EH (cell line): ENCODE data around the gene FOXS1.
"Not testable (repeated sequence)": the region's sequence is repeated elsewhere in the genome, so short reads cannot be mapped to it uniquely, and the experiment has no call there.

Source experiments
- DNase-seq: peaks from one replicate; pipeline ENCODE4 v3.0.0-alpha.2; 2015; ENCODE audit warnings: low read depth

Gene FOXS1

DNA sequence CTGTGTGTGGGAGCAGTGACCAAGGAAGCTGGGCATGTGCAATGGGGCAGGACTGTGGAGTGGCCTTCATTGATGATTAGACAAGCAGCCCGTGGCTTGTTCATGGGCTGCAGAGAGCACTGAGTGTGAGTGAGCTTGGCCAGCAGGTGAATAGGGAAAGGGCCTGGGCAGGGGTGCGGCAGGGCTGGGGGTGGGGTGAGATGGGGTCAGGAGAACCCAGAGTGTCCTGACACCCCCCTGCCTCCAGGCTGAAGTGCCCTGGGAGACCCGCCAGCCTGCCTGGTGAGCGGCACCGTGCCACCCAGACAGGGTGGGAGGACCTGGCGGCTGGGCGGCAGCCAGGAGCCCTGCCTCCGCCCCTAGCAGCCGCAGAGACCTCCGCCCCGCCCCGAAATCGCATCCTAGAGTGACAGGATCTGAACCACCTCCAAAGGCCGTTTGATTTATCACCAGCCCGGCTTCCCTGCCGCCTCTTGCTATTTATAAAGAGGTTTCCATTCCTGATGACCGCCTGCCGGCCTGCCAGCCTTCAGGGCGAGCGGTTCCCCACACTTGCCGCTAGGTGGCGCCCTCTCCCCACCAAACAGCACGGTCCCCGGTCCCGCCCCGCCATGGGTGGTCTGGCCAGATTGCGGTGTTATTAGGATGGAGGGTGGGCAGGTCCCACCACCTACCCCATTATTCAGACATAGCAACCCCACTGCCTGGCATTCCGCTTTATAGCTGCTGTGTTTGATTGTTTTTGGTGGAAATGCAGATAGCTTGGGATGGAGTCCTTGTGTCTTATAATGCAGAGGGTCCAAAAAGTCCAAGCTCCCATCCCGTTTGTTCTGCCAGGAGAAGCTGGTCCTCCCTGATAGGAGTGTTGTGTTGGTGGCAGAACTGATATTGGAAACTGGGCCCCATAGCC is 22.7 kb downstream of the FOXS1 start:
- DNase-seq, result peak; percentile 80

DNA sequence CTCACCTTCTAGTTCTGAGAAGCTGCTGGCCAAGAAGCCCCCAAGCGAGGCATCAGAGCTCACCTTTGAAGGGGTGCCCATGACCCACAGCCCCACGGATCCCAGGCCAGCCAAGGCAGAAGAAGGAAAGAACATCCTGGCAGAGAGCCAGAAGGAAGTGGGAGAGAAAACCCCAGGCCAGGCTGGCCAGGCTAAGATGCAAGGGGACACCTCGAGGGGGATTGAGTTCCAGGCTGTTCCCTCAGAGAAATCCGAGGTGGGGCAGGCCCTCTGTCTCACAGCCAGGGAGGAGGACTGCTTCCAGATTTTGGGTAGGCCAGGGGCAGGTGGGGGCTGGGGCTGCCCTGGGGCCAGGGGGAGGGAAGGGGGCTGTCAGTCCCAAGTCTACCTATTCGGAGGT is 24.0 kb downstream of the FOXS1 start:
- no peak for DNase-seq

DNA sequence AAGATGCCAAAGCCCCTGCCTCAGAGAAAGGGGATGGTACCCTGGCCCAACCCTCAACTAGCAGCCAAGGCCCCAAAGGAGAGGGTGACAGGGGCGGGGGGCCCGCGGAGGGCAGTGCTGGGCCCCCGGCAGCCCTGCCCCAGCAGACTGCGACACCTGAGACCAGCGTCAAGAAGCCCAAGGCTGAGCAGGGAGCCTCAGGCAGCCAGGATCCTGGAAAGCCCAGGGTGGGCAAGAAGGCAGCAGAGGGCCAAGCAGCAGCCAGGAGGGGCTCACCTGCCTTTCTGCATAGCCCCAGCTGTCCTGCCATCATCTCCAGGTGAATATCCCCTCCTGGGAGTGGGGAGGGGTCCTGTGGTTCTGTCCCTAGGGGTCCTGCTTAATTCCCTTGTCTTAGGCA is 25.2 kb downstream of the FOXS1 start:
- DNase-seq, result no peak

DNA sequence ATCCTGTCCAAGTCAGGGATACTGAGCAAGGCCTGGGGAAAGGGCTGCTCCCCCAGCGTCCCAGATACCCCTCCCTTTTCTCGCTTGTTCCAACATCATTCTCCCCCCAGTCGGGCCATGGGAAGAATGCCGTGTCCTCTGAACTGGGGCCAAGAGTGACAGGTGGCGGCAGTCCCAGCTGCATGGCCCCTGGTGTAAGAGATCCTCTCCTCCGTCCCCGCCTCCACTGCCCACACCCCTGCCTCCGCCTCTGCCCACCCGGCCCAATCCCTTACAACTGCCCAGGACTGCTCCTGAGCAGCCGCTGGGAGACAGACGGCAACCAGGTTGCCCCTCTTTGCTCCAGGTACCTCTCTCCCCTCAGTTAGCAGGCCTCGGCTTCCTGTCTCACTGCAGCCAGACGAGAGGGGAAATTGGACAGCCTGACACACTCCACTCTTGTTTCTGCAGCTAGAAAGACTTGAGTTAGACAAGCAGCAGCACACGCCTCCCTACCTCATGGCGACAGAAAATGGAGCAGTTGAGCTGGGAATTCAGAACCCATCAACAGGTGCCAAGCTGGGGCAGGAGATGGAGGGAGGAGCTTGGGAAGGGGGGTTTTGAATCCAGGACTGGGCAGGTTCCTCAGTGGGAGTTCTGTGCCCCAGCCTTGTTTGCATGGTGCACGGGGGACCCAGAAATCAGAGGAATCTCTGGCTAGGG is 26.2 kb downstream of the FOXS1 start, which contains the start of gene MYLK2:
Gene MYLK2 (plus strand): TSS at position 274 of the 702 bp plus-strand sequence. CDS start 225 bp downstream, at position 499.
- DNase-seq, result no peak

GRCh38 chr20:31818376-31818908 is 27.0 kb downstream of the FOXS1 start:
- DNase-seq, result no peak

DNA sequence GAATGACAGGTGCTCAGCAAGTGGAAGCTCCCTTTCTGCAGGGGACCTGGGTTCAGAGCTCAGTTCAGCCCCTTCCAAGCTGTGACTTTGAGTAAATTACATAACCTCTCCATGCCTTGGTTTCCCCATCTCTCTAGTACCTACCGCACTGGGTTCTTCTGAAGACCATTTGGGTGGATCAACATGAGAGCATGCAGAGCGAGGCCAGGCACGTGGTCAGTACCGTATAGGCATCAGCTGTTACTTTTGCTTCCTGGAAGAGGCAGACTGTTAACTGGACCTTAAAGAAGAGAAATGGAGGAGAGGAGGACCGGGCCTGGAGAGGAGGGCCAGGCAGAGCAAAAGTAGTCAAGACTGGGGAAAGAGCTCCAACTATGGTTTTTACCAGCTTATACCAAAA is 27.9 kb downstream of the FOXS1 start:
- DNase-seq, result no peak

DNA sequence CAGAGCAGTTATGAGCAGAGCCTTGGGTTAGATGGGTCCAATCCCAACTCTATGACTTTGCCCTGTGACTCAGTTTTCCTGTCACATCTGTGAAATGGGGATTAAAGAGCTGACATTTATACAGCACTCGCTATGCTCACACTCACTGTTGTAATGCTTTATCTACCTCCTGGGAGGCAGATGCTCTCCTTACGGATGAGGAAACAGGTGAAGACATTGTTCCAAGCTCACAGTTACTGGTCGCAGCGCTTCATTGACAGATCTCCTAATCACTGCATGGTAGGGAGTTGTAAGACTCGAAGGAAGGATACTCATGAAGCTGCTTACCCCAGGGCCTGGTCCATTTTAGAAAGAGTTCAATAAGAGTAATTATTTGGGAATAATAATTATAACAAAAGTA is 29.2 kb downstream of the FOXS1 start:
- DNase-seq, result no peak

GRCh38 chr20:31815408-31816188 is 29.8 kb downstream of the FOXS1 start:
- DNase-seq, result peak; percentile 41

- DNase-seq, result not testable (repeated sequence)
Measured at GRCh38 chr20:31814142-31814541, 31.3 kb downstream of the FOXS1 start.

- no peak for DNase-seq
Measured at GRCh38 chr20:31813611-31814010, 31.8 kb downstream of the FOXS1 start.

GRCh38 chr20:31811796-31812728 is 33.3 kb downstream of the FOXS1 start:
- peak; percentile 95 for DNase-seq

DNA sequence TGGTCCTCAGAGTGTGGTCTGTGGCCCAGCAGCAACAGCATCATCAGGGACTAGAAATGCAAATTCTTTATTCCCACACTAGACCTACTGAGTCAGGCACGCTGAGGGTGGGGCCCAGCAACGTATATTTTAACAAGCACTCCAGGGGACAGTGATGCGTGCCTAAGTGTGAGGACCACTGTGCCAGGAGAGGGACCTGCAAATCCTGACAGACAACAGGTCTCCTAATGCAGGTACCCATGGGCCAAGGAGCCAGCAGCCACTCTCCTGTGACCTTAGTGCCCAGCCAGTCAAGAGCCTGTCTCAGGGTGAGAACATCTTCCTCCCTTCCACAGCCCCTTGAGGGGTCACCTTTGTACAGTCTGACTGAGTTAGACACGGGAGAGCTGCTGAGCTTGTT is 34.2 kb downstream of the FOXS1 start:
- no peak for DNase-seq

GRCh38 chr20:31809661-31810060 is 35.7 kb downstream of the FOXS1 start:
- DNase-seq, result peak; percentile 72

GRCh38 chr20:31808481-31808880 is 36.9 kb downstream of the FOXS1 start:
- no peak for DNase-seq

DNA sequence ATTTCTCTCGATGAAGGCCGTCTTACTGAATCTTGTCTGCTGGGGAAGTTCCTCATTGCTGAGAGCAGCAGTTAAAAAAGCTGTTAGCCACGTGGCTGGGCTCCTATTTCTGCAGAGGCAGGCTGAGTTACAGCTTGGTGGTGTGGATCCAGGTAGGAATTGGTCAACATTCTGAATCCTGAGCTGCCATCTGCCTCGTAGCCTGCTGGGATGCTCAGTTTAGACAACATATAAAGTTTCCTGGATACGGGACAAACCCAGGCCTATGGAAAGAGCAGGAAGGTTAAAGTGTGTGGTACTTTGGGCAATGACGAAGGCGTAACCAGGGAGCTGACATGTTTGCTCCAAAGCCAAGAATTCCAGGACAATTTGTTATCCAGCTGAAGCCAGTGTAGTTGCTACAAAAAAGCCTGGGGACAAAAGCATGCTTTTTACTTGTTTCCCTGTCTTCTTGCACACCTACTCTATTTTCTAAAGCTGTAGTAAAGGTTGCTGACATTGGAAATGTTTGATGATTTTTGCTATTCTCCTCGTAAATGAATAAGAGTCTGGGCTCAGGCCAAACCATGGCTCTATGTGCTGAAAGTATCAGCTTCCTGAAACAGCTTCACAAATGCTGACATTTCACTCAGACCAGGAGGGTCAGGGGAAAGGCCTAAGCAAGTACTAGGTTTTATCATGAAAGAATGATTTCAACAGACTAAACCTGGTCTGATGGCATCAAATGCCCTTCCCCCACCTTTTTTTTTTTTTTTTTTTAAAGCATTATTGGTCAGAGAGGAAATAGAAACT is 38.6 kb downstream of the FOXS1 start:
- peak; percentile 20 for DNase-seq

DNA sequence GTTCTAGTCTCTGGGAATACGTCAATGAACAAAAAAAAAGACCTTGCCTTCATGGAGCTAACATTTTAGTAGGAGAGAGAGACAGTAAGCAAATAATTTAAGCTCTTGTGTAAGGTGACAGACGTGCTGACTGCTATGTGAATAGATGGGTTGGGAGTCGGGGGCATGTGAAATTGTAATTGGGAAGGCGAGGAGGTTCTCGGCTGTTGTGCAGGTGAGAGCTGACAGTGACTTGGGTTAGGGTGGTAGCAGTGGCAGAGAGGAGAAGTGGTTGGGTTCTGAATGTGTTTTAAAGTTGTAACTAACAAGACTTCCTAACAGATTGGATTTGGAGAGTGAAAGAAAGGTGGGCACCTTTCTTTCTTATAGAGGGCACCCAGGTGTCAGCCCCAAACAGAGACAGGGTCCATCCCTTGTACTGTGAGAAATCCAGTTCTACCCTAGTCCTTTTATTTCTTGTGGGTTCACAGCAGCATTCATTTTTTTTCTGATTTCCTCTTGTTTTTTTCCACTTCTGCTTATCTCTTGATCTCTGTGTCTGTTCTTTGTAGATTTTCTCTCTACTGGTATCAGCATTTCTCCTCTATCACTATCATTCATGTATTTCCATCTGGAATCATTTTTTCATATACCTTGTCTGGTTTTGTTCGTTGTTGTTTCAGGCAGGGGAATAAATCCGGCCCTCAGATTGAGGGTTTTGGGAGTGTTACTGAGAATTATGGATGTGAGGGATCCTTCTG is 41.7 kb downstream of the FOXS1 start:
- DNase-seq, result no peak

GRCh38 chr20:31801508-31801907 is 43.9 kb downstream of the FOXS1 start:
- DNase-seq, result no peak

GRCh38 chr20:31797364-31797763 is 48.0 kb downstream of the FOXS1 start:
- DNase-seq, result no peak
